ENCODE measurements around the gene NXT2.

DNA sequence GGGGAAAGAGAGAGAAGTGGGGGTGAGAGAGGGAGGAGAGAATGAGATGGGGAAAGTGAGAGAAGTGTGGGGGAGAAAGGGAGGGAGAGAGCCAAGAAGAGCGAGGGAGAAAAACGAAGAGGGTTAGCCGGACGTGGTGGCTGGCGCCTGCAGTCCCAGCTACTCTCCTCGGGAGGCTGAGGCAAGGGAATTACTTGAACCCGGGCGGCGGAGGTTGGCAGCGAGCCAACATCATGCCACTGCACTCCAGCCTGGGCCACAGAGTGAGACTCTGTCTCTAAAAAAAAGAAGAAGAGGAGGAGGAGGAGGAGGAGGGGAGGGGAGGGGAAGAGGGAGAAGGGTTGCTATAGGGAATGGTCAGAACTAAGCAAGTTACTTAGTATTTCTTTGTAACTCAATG lies 1.7 kb upstream of the NXT2 start:
- TF ChIP-seq, protein P1, sequence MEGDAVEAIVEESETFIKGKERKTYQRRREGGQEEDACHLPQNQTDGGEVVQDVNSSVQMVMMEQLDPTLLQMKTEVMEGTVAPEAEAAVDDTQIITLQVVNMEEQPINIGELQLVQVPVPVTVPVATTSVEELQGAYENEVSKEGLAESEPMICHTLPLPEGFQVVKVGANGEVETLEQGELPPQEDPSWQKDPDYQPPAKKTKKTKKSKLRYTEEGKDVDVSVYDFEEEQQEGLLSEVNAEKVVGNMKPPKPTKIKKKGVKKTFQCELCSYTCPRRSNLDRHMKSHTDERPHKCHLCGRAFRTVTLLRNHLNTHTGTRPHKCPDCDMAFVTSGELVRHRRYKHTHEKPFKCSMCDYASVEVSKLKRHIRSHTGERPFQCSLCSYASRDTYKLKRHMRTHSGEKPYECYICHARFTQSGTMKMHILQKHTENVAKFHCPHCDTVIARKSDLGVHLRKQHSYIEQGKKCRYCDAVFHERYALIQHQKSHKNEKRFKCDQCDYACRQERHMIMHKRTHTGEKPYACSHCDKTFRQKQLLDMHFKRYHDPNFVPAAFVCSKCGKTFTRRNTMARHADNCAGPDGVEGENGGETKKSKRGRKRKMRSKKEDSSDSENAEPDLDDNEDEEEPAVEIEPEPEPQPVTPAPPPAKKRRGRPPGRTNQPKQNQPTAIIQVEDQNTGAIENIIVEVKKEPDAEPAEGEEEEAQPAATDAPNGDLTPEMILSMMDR (IDR thresholded peaks at IDR 0.05 in 8 of 11, conservative IDR thresholded peaks at IDR 0.05 in 3 of 11), result no peak
- no peak for TF ChIP-seq POLR2A (IDR thresholded peaks at IDR 0.05)
